B cell (primary cell): ENCODE data around the gene TPMT.

Experiments used
- EZH2 ChIP-seq: IDR thresholded peaks from 2 replicates; pipeline ENCODE4 v1.6.1; 2012; ENCODE audit warnings: borderline replicate concordance, low read depth, mild to moderate bottlenecking, moderate library complexity, low read length; ENCODE audit not compliant: insufficient read depth, poor library complexity, severe bottlenecking
- TF ChIP-seq, protein P1 (sequence below): fragments of 200-600 bp; IDR thresholded peaks from one replicate; pipeline ENCODE4 v1.8.0; 2022; ENCODE audit warnings: antibody characterized with exemption, mild to moderate bottlenecking

DNA sequence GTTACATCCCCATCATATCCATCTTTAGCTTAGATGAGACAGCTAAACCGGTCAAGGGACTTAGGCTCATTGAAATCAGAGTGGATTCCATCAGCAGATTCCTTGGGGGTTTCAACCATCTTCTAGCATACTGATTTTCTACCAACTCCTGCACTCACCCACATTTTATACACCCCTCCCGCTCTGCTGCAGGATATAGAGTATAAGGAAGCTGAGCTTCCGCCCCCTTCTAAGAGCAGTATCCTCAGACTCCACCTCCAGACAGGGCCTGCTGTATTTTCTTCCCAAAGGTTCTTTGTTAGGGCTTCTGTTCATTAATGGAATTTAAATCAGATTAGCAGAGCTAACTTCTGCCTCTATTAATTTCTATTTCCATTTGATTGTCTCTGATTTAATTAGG, 22.5 kb downstream of the TPMT start:
- TF ChIP-seq, protein P1, sequence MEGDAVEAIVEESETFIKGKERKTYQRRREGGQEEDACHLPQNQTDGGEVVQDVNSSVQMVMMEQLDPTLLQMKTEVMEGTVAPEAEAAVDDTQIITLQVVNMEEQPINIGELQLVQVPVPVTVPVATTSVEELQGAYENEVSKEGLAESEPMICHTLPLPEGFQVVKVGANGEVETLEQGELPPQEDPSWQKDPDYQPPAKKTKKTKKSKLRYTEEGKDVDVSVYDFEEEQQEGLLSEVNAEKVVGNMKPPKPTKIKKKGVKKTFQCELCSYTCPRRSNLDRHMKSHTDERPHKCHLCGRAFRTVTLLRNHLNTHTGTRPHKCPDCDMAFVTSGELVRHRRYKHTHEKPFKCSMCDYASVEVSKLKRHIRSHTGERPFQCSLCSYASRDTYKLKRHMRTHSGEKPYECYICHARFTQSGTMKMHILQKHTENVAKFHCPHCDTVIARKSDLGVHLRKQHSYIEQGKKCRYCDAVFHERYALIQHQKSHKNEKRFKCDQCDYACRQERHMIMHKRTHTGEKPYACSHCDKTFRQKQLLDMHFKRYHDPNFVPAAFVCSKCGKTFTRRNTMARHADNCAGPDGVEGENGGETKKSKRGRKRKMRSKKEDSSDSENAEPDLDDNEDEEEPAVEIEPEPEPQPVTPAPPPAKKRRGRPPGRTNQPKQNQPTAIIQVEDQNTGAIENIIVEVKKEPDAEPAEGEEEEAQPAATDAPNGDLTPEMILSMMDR: no peak
- no peak for TF ChIP-seq EZH2
